ENCODE measurements around the gene VWDE. TPM values are rescaled to one million over a fixed set of nuclear protein-coding genes. Genes with fewer than 3 reads are reported as not detected.

Gene VWDE
- total RNA-seq, 1 experiment from 2014 or later = 13.7 TPM

DNA sequence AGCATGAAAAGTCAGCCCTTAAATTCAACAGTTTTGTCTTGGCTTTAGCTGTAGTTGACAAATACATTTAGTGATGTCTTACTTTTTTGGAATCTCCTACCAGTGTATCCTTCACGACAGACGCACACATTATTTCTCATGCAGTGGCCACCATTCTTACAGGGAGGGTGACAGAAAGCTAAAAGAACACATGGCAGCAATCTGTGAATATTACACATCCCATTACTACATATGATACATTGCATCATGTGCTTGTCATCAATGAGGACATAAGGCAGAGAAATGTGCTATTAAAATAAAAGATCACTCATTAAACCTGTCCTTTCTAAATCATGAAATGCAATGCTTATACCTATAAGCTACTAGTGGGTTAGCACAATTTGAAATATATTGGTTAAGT, 66.6 kb downstream of the VWDE start:
- no peak overlapping the region for H3K4me2 ChIP-seq (ENCODE audit: low read length)
- H3K27ac ChIP-seq (ENCODE audit: low read depth, low read length) = no peak overlapping the region
- H3K79me2 ChIP-seq (ENCODE audit: insufficient read depth, low read length) = no peaks in the 10 kb centered on the region
- intact Hi-C loops (cut with micrococcal nuclease) = no loop called here
- DNase-seq (ENCODE audit: low read depth, low spot score) (no peak), ATAC-seq (no peak)
- no peaks in the 10 kb centered on the region for H3K36me3 ChIP-seq (ENCODE audit: control insufficient read depth in 1 of 2, insufficient read depth in 2 of 2, low read length in 2 of 2)
- no TSS peak for BruUV-seq (replicated peaks)
- no peak overlapping the region for H3K4me3 ChIP-seq (replicated peaks in 1 of 2; ENCODE audit: low read depth in 1 of 2, low read length in 2 of 2)
- TF ChIP-seq SP1 (IDR thresholded peaks at IDR 0.05; ENCODE audit: low read depth) = no peak
- TF ChIP-seq ZFX (IDR thresholded peaks at IDR 0.05) = no peak
- ChIA-PET POLR2A (no interaction called here), RAD21 (ENCODE audit: low non-redundant PET in 1 of 2, low total read pairs in 2 of 2, uncharacterized antibody in 2 of 2, unreplicated experiment in 2 of 2) (no interaction called here), CTCF (no interaction called here)
- no peak overlapping the region for H2AFZ ChIP-seq (ENCODE audit: low read depth, low read length, poor library complexity, severe bottlenecking)
- H3K9me3 ChIP-seq (ENCODE audit: control insufficient read depth in 1 of 2, insufficient read depth in 1 of 2, low read depth in 1 of 2, low read length in 2 of 2) = no peaks in the 10 kb centered on the region
- no peaks in the 10 kb centered on the region for H3K9me2 ChIP-seq (ENCODE audit: insufficient read depth)
- H4K20me1 ChIP-seq (ENCODE audit: insufficient read depth) = no peaks in the 10 kb centered on the region; the same call in 1 of the 2 replicates
- no peaks in the 10 kb centered on the region for H3K4me1 ChIP-seq (ENCODE audit: control insufficient read depth in 1 of 2, insufficient read depth in 2 of 2, low read length in 2 of 2)
- H3K27me3 ChIP-seq (ENCODE audit: insufficient read depth, low read length) = no peaks in the 10 kb centered on the region
- no peak overlapping the region for H3K9ac ChIP-seq (ENCODE audit: low read length)

DNA sequence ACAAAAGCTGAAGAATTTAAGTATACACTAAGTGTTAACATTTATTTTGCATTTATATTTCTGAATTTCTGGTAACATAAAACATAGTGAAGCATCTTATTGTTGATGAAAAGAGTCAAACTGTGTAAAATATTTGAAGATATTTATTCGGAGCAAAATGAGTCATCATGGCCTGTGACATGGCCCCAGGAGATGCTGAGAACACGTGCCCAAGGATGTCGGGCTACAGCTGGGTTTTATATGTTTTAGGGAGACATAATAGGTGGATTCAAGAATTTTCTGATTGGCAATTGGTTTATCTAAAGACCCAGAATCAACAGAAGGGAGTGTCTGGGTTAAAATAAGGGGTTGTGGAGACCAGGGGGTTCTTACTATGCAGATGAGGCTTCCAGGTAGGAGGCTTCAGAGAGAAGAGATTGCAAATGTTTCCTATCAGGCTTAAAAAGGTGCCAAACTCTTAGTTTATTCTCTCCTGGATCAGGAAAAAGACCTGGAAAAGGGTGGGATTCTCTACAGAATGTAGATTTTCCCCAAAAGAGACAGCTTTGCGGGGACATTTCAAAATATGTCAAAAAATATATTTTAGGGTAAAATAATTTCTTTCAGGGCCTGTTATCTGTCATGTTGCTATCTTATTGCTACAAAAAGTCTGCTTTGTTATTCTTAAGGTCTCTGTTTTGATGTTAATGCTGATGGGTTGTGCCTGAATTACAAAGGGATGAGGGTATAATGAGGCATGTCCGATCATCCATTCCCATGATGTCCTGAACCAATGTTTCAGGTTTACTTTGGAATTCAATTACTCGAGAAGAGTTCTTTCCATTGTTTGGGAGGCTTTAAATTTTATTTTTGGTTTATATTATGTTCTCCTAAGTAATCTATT, 74.5 kb downstream of the VWDE start:
- ATAC-seq = no peak
- Histone ChIP-seq H3K4me1 (ENCODE audit: control insufficient read depth in 1 of 2, insufficient read depth in 2 of 2, low read length in 2 of 2) (no peaks in the 10 kb centered on the region), H3K27ac (ENCODE audit: low read depth, low read length) (no peak overlapping the region), H3K4me3 (replicated peaks in 1 of 2; ENCODE audit: low read depth in 1 of 2, low read length in 2 of 2) (no peak overlapping the region), H3K27me3 (ENCODE audit: insufficient read depth, low read length) (no peaks in the 10 kb centered on the region), H3K9me3 (ENCODE audit: control insufficient read depth in 1 of 2, insufficient read depth in 1 of 2, low read depth in 1 of 2, low read length in 2 of 2) (no peaks in the 10 kb centered on the region), H3K9ac (ENCODE audit: low read length) (no peak overlapping the region), H3K4me2 (ENCODE audit: low read length) (no peak overlapping the region), H3K79me2 (ENCODE audit: insufficient read depth, low read length) (no peaks in the 10 kb centered on the region), H3K36me3 (ENCODE audit: control insufficient read depth in 1 of 2, insufficient read depth in 2 of 2, low read length in 2 of 2) (peaks cover 0 to 5% of the 10 kb centered on the region in 2 experiments; a peak in 1 of 4 replicates), H3K9me2 (ENCODE audit: insufficient read depth) (no peaks in the 10 kb centered on the region), H4K20me1 (ENCODE audit: insufficient read depth) (no peaks in the 10 kb centered on the region), H2AFZ (ENCODE audit: low read depth, low read length, poor library complexity, severe bottlenecking) (no peak overlapping the region)
- DNase-seq (ENCODE audit: low read depth, low spot score) = no peak
- CTCF ChIA-PET = no interaction called here
- POLR2A ChIA-PET = no interaction called here
- intact Hi-C loops (cut with micrococcal nuclease) = loop anchor here (5.0 to 10.0 kb wide), 2 partner anchors 156 to 482 kb away; no protein-coding TSS in a partner anchor
- RAD21 ChIA-PET (ENCODE audit: low non-redundant PET in 1 of 2, low total read pairs in 2 of 2, uncharacterized antibody in 2 of 2, unreplicated experiment in 2 of 2) = no interaction called here
- no TSS peak for BruUV-seq (replicated peaks)
- TF ChIP-seq ZNF274 (IDR thresholded peaks at IDR 0.05; ENCODE audit: low read depth, low read length) = no peak
- no peak for TF ChIP-seq ZBTB33 (IDR thresholded peaks at IDR 0.05; ENCODE audit: extremely low read depth, insufficient replicate concordance, low read length)
- TF ChIP-seq EGR1 (IDR thresholded peaks at IDR 0.05; ENCODE audit: low read depth) = no peak
- no peak for TF ChIP-seq SP1 (IDR thresholded peaks at IDR 0.05; ENCODE audit: low read depth)
- TF ChIP-seq EZH2phosphoT487 (IDR thresholded peaks at IDR 0.05; ENCODE audit: borderline replicate concordance) = no peak
- TF ChIP-seq SIN3A (IDR thresholded peaks at IDR 0.05; ENCODE audit: low read depth) = no peak
- TF ChIP-seq ZFX (IDR thresholded peaks at IDR 0.05) = no peak
- no peak for TF ChIP-seq CEBPB (IDR thresholded peaks at IDR 0.05; ENCODE audit: low read depth)
- no peak for TF ChIP-seq POLR2AphosphoS5 (IDR thresholded peaks at IDR 0.05; ENCODE audit: low read depth, low read length)
- no peak for TF ChIP-seq TCF7L2 (IDR thresholded peaks at IDR 0.05; ENCODE audit: borderline replicate concordance, extremely low read depth, insufficient read depth, insufficient read length)
- no peak for TF ChIP-seq EZH2 (IDR thresholded peaks at IDR 0.05)
- TF ChIP-seq CBX3 (IDR thresholded peaks at IDR 0.05; ENCODE audit: low read depth) = no peak
- TF ChIP-seq JUND (IDR thresholded peaks at IDR 0.05) = no peak
- TF ChIP-seq SRF (IDR thresholded peaks at IDR 0.05; ENCODE audit: low read depth) = no peak
